ENCODE data around the gene FUBP3.

DNA sequence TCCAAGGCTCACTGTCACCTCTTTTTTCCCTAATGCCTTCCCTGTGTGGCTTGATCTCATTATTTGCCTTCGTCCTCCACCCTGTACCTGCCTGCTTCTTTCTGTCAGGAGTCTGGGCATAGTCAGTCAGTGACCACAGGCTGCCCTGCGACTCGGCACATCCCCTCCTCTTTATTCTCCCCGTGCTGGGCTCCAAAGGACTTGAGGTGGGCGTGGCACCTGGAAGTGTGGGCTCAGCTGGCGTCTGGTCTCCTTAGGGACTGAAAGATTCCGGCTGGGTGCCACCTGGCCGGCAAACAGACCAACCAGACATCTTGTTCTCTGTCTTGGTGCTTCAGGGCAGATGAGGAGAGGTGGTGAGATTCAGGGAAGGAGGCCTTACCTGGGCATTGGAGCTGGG lies 55.4 kb downstream of the FUBP3 start:
- TF ChIP-seq, protein P1, sequence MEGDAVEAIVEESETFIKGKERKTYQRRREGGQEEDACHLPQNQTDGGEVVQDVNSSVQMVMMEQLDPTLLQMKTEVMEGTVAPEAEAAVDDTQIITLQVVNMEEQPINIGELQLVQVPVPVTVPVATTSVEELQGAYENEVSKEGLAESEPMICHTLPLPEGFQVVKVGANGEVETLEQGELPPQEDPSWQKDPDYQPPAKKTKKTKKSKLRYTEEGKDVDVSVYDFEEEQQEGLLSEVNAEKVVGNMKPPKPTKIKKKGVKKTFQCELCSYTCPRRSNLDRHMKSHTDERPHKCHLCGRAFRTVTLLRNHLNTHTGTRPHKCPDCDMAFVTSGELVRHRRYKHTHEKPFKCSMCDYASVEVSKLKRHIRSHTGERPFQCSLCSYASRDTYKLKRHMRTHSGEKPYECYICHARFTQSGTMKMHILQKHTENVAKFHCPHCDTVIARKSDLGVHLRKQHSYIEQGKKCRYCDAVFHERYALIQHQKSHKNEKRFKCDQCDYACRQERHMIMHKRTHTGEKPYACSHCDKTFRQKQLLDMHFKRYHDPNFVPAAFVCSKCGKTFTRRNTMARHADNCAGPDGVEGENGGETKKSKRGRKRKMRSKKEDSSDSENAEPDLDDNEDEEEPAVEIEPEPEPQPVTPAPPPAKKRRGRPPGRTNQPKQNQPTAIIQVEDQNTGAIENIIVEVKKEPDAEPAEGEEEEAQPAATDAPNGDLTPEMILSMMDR (conservative IDR thresholded peaks at IDR 0.05; ENCODE audit: low read depth in 2 of 2) = no peak
- TF ChIP-seq EZH2phosphoT487 (IDR thresholded peaks at IDR 0.05; ENCODE audit: unreplicated experiment) (no peak), POLR2AphosphoS5 (IDR thresholded peaks at IDR 0.05; ENCODE audit: low read depth) (no peak), CREB1 (CRISPR knock-in tag; IDR thresholded peaks at IDR 0.05; ENCODE audit: low read depth) (no peak), NANOG (IDR thresholded peaks at IDR 0.05; ENCODE audit: borderline replicate concordance) (no peak), EZH2 (IDR thresholded peaks at IDR 0.05; ENCODE audit: low read depth, unreplicated experiment) (no peak), STAT1 (IDR thresholded peaks at IDR 0.05; ENCODE audit: unreplicated experiment) (no peak), ZNF331 (CRISPR knock-in tag; IDR thresholded peaks at IDR 0.05; ENCODE audit: low read depth) (no peak)
- TF ChIP-seq, protein P2, sequence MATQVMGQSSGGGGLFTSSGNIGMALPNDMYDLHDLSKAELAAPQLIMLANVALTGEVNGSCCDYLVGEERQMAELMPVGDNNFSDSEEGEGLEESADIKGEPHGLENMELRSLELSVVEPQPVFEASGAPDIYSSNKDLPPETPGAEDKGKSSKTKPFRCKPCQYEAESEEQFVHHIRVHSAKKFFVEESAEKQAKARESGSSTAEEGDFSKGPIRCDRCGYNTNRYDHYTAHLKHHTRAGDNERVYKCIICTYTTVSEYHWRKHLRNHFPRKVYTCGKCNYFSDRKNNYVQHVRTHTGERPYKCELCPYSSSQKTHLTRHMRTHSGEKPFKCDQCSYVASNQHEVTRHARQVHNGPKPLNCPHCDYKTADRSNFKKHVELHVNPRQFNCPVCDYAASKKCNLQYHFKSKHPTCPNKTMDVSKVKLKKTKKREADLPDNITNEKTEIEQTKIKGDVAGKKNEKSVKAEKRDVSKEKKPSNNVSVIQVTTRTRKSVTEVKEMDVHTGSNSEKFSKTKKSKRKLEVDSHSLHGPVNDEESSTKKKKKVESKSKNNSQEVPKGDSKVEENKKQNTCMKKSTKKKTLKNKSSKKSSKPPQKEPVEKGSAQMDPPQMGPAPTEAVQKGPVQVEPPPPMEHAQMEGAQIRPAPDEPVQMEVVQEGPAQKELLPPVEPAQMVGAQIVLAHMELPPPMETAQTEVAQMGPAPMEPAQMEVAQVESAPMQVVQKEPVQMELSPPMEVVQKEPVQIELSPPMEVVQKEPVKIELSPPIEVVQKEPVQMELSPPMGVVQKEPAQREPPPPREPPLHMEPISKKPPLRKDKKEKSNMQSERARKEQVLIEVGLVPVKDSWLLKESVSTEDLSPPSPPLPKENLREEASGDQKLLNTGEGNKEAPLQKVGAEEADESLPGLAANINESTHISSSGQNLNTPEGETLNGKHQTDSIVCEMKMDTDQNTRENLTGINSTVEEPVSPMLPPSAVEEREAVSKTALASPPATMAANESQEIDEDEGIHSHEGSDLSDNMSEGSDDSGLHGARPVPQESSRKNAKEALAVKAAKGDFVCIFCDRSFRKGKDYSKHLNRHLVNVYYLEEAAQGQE (IDR thresholded peaks at IDR 0.05; ENCODE audit: unreplicated experiment) = no peak
- TF ChIP-seq, protein P3, sequence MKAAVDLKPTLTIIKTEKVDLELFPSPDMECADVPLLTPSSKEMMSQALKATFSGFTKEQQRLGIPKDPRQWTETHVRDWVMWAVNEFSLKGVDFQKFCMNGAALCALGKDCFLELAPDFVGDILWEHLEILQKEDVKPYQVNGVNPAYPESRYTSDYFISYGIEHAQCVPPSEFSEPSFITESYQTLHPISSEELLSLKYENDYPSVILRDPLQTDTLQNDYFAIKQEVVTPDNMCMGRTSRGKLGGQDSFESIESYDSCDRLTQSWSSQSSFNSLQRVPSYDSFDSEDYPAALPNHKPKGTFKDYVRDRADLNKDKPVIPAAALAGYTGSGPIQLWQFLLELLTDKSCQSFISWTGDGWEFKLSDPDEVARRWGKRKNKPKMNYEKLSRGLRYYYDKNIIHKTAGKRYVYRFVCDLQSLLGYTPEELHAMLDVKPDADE (IDR thresholded peaks at IDR 0.05) = no peak
